ENCODE results near the gene RARS2.

Gene RARS2

DNA sequence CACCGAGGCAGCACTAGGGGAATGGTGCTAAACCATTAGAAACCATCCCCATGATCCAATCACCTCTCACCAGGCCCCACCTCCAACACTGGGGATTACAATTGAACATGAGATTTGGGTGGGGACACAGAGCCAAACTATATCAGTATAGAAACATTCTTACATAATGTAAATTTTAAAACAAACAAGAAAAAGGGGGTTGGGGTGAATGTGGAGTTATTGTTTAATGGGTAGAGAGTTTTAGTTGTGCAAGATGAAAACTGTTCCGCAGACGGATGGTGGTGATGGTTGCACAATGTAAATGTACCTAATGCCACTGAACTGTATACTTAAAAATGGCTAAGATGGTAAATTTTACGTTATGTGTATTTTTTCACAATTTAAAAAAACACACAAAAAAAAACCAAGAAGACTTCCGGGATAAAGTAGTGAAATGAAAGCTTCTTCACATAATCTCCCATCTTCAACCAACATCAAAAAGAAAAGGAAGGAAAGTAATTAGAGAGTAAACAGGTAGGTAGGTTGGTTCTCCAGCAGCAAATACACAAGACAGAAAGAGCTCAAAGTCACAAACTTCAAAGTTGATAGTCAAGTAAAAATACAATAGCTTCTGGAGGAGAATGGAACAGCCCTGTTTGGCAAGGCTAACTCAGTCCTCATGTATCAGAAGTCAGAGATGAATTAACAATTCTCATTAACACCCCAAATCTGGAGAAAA lies 16.3 kb downstream of the RARS2 start:
- no peak overlapping the region for H3K9ac ChIP-seq (ENCODE audit: low read depth, low read length)
- no peak overlapping the region for H3K27ac ChIP-seq (ENCODE audit: low read depth, low read length)
- no peak overlapping the region for H3K4me3 ChIP-seq (ENCODE audit: low read depth, low read length)
- peaks cover 19% of the 10 kb centered on the region for H3K4me1 ChIP-seq (ENCODE audit: control insufficient read depth, insufficient read depth, low read length)
- H3K9me3 ChIP-seq (ENCODE audit: control insufficient read depth, insufficient read depth, low read length) = no peaks in the 10 kb centered on the region
- H3K27me3 ChIP-seq (ENCODE audit: control insufficient read depth, insufficient read depth, low read length) = no peaks in the 10 kb centered on the region
- peaks cover 10% of the 10 kb centered on the region for H3K36me3 ChIP-seq (ENCODE audit: control insufficient read depth, insufficient read depth, low read length)

DNA sequence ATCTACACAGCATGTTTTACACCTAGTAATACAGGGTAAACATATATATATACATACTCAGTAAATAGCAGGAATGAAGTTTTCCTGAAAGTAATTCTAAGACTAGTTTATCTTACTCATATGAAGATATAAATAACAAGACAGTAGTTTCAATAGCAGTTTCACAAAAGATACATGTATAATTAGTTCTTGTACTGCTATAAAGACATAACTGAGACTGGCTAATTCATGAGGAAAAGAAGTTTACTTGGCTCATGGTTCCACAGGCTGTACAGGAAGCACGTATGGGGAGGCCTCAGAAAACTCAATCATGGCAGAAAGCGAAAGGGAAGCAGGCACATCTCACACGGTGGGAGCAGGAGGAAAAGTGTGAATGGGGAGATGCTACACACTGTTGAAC lies 16.9 kb downstream of the RARS2 start:
- H3K9me3 ChIP-seq (ENCODE audit: control insufficient read depth, insufficient read depth, low read length) = no peaks in the 10 kb centered on the region
- peaks cover 14% of the 10 kb centered on the region for H3K36me3 ChIP-seq (ENCODE audit: control insufficient read depth, insufficient read depth, low read length)
- no peak overlapping the region for H3K9ac ChIP-seq (ENCODE audit: low read depth, low read length)
- H3K27me3 ChIP-seq (ENCODE audit: control insufficient read depth, insufficient read depth, low read length) = no peaks in the 10 kb centered on the region
- H3K4me3 ChIP-seq (ENCODE audit: low read depth, low read length) = no peak overlapping the region
- no peak overlapping the region for H3K27ac ChIP-seq (ENCODE audit: low read depth, low read length)
- H3K4me1 ChIP-seq (ENCODE audit: control insufficient read depth, insufficient read depth, low read length) = peaks cover 14% of the 10 kb centered on the region

DNA sequence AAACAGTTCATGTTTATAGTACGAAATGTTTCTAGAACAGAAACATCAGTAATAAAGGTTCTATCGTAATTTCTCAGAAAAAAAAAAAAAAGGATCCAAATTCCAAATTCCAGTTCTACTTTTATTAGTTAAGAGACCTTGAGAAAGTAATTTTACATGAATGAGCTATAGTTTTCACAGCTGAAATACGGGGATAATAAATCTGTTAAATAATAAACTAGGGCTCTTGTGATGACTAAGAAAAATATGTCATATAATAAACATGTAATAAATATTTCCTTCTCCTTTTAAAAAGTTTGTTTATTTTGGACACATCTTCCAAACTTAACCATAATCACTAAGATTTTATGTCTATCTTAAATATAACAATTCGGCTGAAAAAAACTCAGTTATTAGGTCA lies 17.8 kb downstream of the RARS2 start:
- Histone ChIP-seq H3K9ac (ENCODE audit: low read depth, low read length) (no peak overlapping the region), H3K36me3 (ENCODE audit: control insufficient read depth, insufficient read depth, low read length) (peaks cover 14% of the 10 kb centered on the region), H3K9me3 (ENCODE audit: control insufficient read depth, insufficient read depth, low read length) (no peaks in the 10 kb centered on the region), H3K4me3 (ENCODE audit: low read depth, low read length) (no peak overlapping the region), H3K27ac (ENCODE audit: low read depth, low read length) (no peak overlapping the region), H3K4me1 (ENCODE audit: control insufficient read depth, insufficient read depth, low read length) (peaks cover 14% of the 10 kb centered on the region), H3K27me3 (ENCODE audit: control insufficient read depth, insufficient read depth, low read length) (no peaks in the 10 kb centered on the region)

DNA sequence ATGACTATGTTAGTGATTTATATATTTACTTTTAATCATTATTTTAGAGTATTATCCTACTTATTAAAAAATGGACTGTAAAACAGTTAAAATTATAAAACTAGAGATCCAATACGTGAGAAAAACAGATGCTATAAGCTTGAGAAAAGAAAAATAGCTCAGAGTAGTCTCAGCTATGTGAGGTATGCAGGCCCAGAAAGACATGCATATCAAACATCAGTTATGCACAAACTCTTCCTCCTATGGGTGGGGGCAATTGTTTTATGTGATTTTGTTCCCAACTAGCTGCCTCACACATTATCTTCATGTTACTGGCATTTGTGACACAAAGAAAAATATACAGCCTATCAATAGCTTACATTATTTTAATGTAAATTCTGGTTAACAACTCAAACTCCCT lies 28.8 kb downstream of the RARS2 start:
- Histone ChIP-seq H3K27me3 (ENCODE audit: control insufficient read depth, insufficient read depth, low read length) (no peaks in the 10 kb centered on the region), H3K36me3 (ENCODE audit: control insufficient read depth, insufficient read depth, low read length) (peaks cover 81% of the 10 kb centered on the region), H3K9me3 (ENCODE audit: control insufficient read depth, insufficient read depth, low read length) (no peaks in the 10 kb centered on the region)

DNA sequence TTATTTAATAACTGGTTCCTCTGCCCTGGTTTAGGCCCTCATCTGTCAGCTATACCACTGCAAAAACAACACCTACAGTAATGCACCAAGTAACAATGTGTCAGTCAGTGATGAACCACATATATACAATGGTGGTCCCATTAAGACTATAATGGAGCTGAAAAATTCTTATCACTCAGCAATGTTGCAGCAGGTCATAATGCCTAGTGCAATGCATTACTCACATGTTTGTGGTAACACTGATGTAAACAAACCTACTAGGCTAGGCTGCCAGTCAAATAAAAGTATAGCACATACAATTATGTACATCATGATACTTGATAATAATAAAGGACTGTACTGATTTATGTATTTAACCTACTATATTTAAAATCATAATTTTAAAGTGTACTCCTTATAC lies 31.3 kb downstream of the RARS2 start:
- peaks cover 85% of the 10 kb centered on the region for H3K36me3 ChIP-seq (ENCODE audit: control insufficient read depth, insufficient read depth, low read length)

More for the DNA sequence above, 28.8 kb downstream of the RARS2 start:
- no peak overlapping the region for H3K4me3 ChIP-seq (ENCODE audit: low read depth, low read length)
- no peak overlapping the region for H3K9ac ChIP-seq (ENCODE audit: low read depth, low read length)
- no peak overlapping the region for H3K27ac ChIP-seq (ENCODE audit: low read depth, low read length)
- H3K4me1 ChIP-seq (ENCODE audit: control insufficient read depth, insufficient read depth, low read length) = peaks cover 8% of the 10 kb centered on the region; the same call in 1 of the 2 replicates

GRCh38 chr6:87555506-87555905 lies 34.3 kb downstream of the RARS2 start:
- H3K27ac ChIP-seq (ENCODE audit: low read depth, low read length) = no peak overlapping the region
- H3K4me3 ChIP-seq (ENCODE audit: low read depth, low read length) = no peak overlapping the region
- H3K27me3 ChIP-seq (ENCODE audit: control insufficient read depth, insufficient read depth, low read length) = no peaks in the 10 kb centered on the region
- no peaks in the 10 kb centered on the region for H3K4me1 ChIP-seq (ENCODE audit: control insufficient read depth, insufficient read depth, low read length)
- peaks cover 86% of the 10 kb centered on the region for H3K36me3 ChIP-seq (ENCODE audit: control insufficient read depth, insufficient read depth, low read length)
- no peaks in the 10 kb centered on the region for H3K9me3 ChIP-seq (ENCODE audit: control insufficient read depth, insufficient read depth, low read length)
- no peak overlapping the region for H3K9ac ChIP-seq (ENCODE audit: low read depth, low read length)

More for the DNA sequence above, 31.3 kb downstream of the RARS2 start:
- Histone ChIP-seq H3K27ac (ENCODE audit: low read depth, low read length) (no peak overlapping the region), H3K9me3 (ENCODE audit: control insufficient read depth, insufficient read depth, low read length) (no peaks in the 10 kb centered on the region), H3K4me3 (ENCODE audit: low read depth, low read length) (no peak overlapping the region), H3K9ac (ENCODE audit: low read depth, low read length) (no peak overlapping the region), H3K27me3 (ENCODE audit: control insufficient read depth, insufficient read depth, low read length) (no peaks in the 10 kb centered on the region), H3K4me1 (ENCODE audit: control insufficient read depth, insufficient read depth, low read length) (peaks cover 8% of the 10 kb centered on the region; the same call in 1 of the 2 replicates)

GRCh38 chr6:87553159-87553765 lies 36.5 kb downstream of the RARS2 start:
- Histone ChIP-seq H3K36me3 (ENCODE audit: control insufficient read depth, insufficient read depth, low read length) (peaks cover 85% of the 10 kb centered on the region), H3K9ac (ENCODE audit: low read depth, low read length) (no peak overlapping the region)

GRCh38 chr6:87551799-87552198 lies 38.0 kb downstream of the RARS2 start:
- no peak overlapping the region for H3K27ac ChIP-seq (ENCODE audit: low read depth, low read length)
- H3K9me3 ChIP-seq (ENCODE audit: control insufficient read depth, insufficient read depth, low read length) = no peaks in the 10 kb centered on the region
- peaks cover 87% of the 10 kb centered on the region for H3K36me3 ChIP-seq (ENCODE audit: control insufficient read depth, insufficient read depth, low read length)
- no peaks in the 10 kb centered on the region for H3K27me3 ChIP-seq (ENCODE audit: control insufficient read depth, insufficient read depth, low read length)
- H3K4me1 ChIP-seq (ENCODE audit: control insufficient read depth, insufficient read depth, low read length) = no peaks in the 10 kb centered on the region
- no peak overlapping the region for H3K4me3 ChIP-seq (ENCODE audit: low read depth, low read length)
- H3K9ac ChIP-seq (ENCODE audit: low read depth, low read length) = no peak overlapping the region

More at GRCh38 chr6:87553159-87553765, 36.5 kb downstream of the RARS2 start:
- Histone ChIP-seq H3K9me3 (ENCODE audit: control insufficient read depth, insufficient read depth, low read length) (no peaks in the 10 kb centered on the region), H3K4me3 (ENCODE audit: low read depth, low read length) (no peak overlapping the region), H3K4me1 (ENCODE audit: control insufficient read depth, insufficient read depth, low read length) (no peaks in the 10 kb centered on the region), H3K27ac (ENCODE audit: low read depth, low read length) (no peak overlapping the region), H3K27me3 (ENCODE audit: control insufficient read depth, insufficient read depth, low read length) (no peaks in the 10 kb centered on the region)

GRCh38 chr6:87544474-87544735 lies 45.4 kb downstream of the RARS2 start:
- Histone ChIP-seq H3K4me3 (ENCODE audit: low read depth, low read length) (no peak overlapping the region), H3K9me3 (ENCODE audit: control insufficient read depth, insufficient read depth, low read length) (peaks cover 16% of the 10 kb centered on the region), H3K9ac (ENCODE audit: low read depth, low read length) (no peak overlapping the region), H3K36me3 (ENCODE audit: control insufficient read depth, insufficient read depth, low read length) (peaks cover 87% of the 10 kb centered on the region), H3K27me3 (ENCODE audit: control insufficient read depth, insufficient read depth, low read length) (no peaks in the 10 kb centered on the region), H3K27ac (ENCODE audit: low read depth, low read length) (no peak overlapping the region), H3K4me1 (ENCODE audit: control insufficient read depth, insufficient read depth, low read length) (no peaks in the 10 kb centered on the region)

DNA sequence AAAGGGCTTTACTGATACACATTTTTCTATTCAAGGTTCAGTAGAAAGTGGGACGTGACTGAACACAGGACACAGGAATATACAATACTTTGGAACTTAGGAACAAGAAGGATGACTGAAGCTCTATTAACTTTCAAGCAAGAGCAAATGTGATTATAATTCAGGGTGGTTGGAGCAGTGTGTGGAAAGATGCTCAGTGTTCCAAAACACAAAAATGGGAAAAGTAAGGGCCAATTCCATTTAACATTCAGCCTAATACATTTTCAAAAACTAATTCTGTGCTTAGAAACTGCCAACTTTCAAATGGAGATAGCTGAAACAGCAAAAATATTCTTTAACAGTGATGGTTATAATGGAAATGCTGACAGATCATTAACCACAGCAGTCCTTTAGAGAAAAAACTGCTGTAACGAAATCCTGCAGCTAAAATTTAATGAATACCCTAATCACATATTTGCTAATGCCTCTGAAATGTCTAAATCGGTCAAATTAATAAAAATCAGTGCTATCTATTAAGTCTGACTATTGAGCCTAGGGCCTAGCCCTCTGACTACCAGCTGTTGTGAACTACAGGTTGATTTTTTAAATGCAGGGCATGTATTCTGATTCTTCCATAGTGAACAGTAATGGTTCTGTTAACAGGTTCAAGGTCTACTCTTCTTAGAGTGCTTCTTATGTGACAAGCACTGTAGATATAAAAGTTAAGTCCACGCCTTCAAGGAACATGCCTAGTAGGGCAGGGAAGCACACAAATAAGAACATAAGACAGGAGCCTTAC lies 45.9 kb downstream of the RARS2 start:
- no peaks in the 10 kb centered on the region for H3K27me3 ChIP-seq (ENCODE audit: control insufficient read depth, insufficient read depth, low read length)
- peaks cover 88% of the 10 kb centered on the region for H3K36me3 ChIP-seq (ENCODE audit: control insufficient read depth, insufficient read depth, low read length)
- no peak overlapping the region for H3K27ac ChIP-seq (ENCODE audit: low read depth, low read length)
- H3K4me1 ChIP-seq (ENCODE audit: control insufficient read depth, insufficient read depth, low read length) = no peaks in the 10 kb centered on the region
- no peak overlapping the region for H3K4me3 ChIP-seq (ENCODE audit: low read depth, low read length)
- H3K9me3 ChIP-seq (ENCODE audit: control insufficient read depth, insufficient read depth, low read length) = peaks cover 18% of the 10 kb centered on the region
- H3K9ac ChIP-seq (ENCODE audit: low read depth, low read length) = no peak overlapping the region

GRCh38 chr6:87541744-87542143 lies 48.0 kb downstream of the RARS2 start:
- no peak overlapping the region for H3K9ac ChIP-seq (ENCODE audit: low read depth, low read length)
- H3K4me1 ChIP-seq (ENCODE audit: control insufficient read depth, insufficient read depth, low read length) = no peaks in the 10 kb centered on the region
- no peaks in the 10 kb centered on the region for H3K27me3 ChIP-seq (ENCODE audit: control insufficient read depth, insufficient read depth, low read length)
- H3K4me3 ChIP-seq (ENCODE audit: low read depth, low read length) = no peak overlapping the region
- peaks cover 18% of the 10 kb centered on the region for H3K9me3 ChIP-seq (ENCODE audit: control insufficient read depth, insufficient read depth, low read length)
- peaks cover 84% of the 10 kb centered on the region for H3K36me3 ChIP-seq (ENCODE audit: control insufficient read depth, insufficient read depth, low read length)
- no peak overlapping the region for H3K27ac ChIP-seq (ENCODE audit: low read depth, low read length)
